Smooth muscle cell (in vitro differentiated cells): ENCODE data around the gene CFAP300. TPM values are rescaled to one million over a fixed set of nuclear protein-coding genes. Genes with fewer than 3 reads are reported as not detected.

Source experiments
- DNase-seq: peaks from one replicate; lab custom pipeline; 2025; ENCODE audit not compliant: unreplicated experiment; lab: John Stamatoyannopoulos, UW
- H2AFZ ChIP-seq: fragments of 200-600 bp; sonication (generic); 2 replicates; pipeline ENCODE4 v1.6.0; 2016; ENCODE audit warnings: antibody characterized with exemption, low read depth, mild to moderate bottlenecking
- H3F3A ChIP-seq: fragments of 200-600 bp; sonication (generic); 2 replicates; pipeline ENCODE4 v1.6.0; 2017; ENCODE audit warnings: antibody characterized with exemption, low read depth
- H3K27ac ChIP-seq: fragments of 200-600 bp; sonication (generic); 2 replicates; pipeline ENCODE4 v1.5.1; 2016; ENCODE audit warnings: low read depth, mild to moderate bottlenecking
- H3K27me3 ChIP-seq: fragments of 200-600 bp; sonication (generic); 2 replicates; pipeline ENCODE4 v1.6.1; 2016; ENCODE audit warnings: low read depth, mild to moderate bottlenecking
- H3K36me3 ChIP-seq: fragments of 200-600 bp; sonication (generic); 2 replicates; pipeline ENCODE4 v1.5.1; 2016; ENCODE audit warnings: low read depth
- H3K4me1 ChIP-seq: fragments of 200-600 bp; sonication (generic); 2 replicates; pipeline ENCODE4 v1.5.1; 2016; ENCODE audit warnings: low read depth
- H3K4me2 ChIP-seq: fragments of 200-600 bp; sonication (generic); 2 replicates; pipeline ENCODE4 v1.6.0; 2016; ENCODE audit warnings: mild to moderate bottlenecking
- H3K4me3 ChIP-seq: fragments of 200-600 bp; sonication (generic); 2 replicates; pipeline ENCODE4 v1.5.1; 2016; ENCODE audit warnings: mild to moderate bottlenecking
- H3K79me2 ChIP-seq: fragments of 200-600 bp; sonication (generic); 2 replicates; pipeline ENCODE4 v1.6.0; 2016; ENCODE audit warnings: low read depth, mild to moderate bottlenecking
- H3K9ac ChIP-seq: fragments of 200-600 bp; sonication (generic); 2 replicates; pipeline ENCODE4 v1.6.0; 2016; ENCODE audit warnings: low read depth
- H3K9me3 ChIP-seq: fragments of 200-600 bp; sonication (generic); replicated peaks from 2 replicates; pipeline ENCODE4 v1.5.1; 2016; ENCODE audit warnings: low read depth
- H4K20me1 ChIP-seq: fragments of 200-600 bp; sonication (generic); 2 replicates; pipeline ENCODE4 v1.6.0; 2016; ENCODE audit warnings: low read depth
- WGBS: methylation state at CpG from one replicate; pipeline ENCODE4 v1.1.7; 2016; ENCODE audit warnings: low lambda C conversion rate; 5-methylcytosine and 5-hydroxymethylcytosine counted together
- polyA plus RNA-seq: library from polyadenylated mRNA; unstranded; fragments of >200 nt; fragmentation: Nextera tagmentation; extraction: Ambion mirVana; gene quantifications from 2 replicates; pipeline ENCODE4 v1.2.1, GENCODE V29; 2016
- total RNA-seq: library from RNA; depleted of rRNA; stranded (reverse); fragments of >200 nt; gene quantifications from 2 replicates; pipeline ENCODE4 v1.2.3, GENCODE V29; 2014
- TF ChIP-seq, protein P1 (sequence below): fragments of 200-600 bp; sonication (generic); IDR thresholded peaks from 2 replicates; pipeline ENCODE4 v1.5.1; 2017; ENCODE audit warnings: borderline replicate concordance, mild to moderate bottlenecking, antibody characterized with exemption; ENCODE audit not compliant: insufficient read depth, poor library complexity, severe bottlenecking

Gene CFAP300
- total and polyA plus RNA-seq, 2 experiments from 2014 or later: 5.6 to 18.2 TPM

- Histone ChIP-seq H3K4me3 (no peak overlapping the region), H2AFZ (no peak overlapping the region), H3K9ac (no peak overlapping the region), H3K36me3 (no peaks in the 10 kb centered on the region), H3K4me2 (no peak overlapping the region), H3F3A (no peaks in the 10 kb centered on the region), H3K27me3 (no peaks in the 10 kb centered on the region), H3K79me2 (no peaks in the 10 kb centered on the region), H4K20me1 (no peaks in the 10 kb centered on the region), H3K4me1 (no peaks in the 10 kb centered on the region), H3K9me3 (no peaks in the 10 kb centered on the region), H3K27ac (no peak overlapping the region)
- WGBS: 97% methylated on average over 2 of the region's 2 CpGs
- TF ChIP-seq, protein P1, sequence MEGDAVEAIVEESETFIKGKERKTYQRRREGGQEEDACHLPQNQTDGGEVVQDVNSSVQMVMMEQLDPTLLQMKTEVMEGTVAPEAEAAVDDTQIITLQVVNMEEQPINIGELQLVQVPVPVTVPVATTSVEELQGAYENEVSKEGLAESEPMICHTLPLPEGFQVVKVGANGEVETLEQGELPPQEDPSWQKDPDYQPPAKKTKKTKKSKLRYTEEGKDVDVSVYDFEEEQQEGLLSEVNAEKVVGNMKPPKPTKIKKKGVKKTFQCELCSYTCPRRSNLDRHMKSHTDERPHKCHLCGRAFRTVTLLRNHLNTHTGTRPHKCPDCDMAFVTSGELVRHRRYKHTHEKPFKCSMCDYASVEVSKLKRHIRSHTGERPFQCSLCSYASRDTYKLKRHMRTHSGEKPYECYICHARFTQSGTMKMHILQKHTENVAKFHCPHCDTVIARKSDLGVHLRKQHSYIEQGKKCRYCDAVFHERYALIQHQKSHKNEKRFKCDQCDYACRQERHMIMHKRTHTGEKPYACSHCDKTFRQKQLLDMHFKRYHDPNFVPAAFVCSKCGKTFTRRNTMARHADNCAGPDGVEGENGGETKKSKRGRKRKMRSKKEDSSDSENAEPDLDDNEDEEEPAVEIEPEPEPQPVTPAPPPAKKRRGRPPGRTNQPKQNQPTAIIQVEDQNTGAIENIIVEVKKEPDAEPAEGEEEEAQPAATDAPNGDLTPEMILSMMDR: no peak
- no peak for DNase-seq
These were observed 52.5 kb downstream of the CFAP300 start for GRCh38 chr11:102099755-102100154.

GRCh38 chr11:102108734-102109440, 61.6 kb downstream of the CFAP300 start:
- Histone ChIP-seq H3K27ac (peak overlapping the region; percentile 99), H3K4me1 (peaks cover 23% of the 10 kb centered on the region), H4K20me1 (peaks cover 3% of the 10 kb centered on the region), H3K27me3 (no peaks in the 10 kb centered on the region), H2AFZ (no peak overlapping the region), H3K9me3 (no peaks in the 10 kb centered on the region), H3K9ac (no peak overlapping the region), H3K79me2 (peaks cover 29% of the 10 kb centered on the region), H3K36me3 (no peaks in the 10 kb centered on the region), H3K4me3 (peak overlapping the region; percentile 80), H3K4me2 (peak overlapping the region; percentile 98), H3F3A (peaks cover 17% of the 10 kb centered on the region)
- TF ChIP-seq, protein P1: no peak
- no peak for DNase-seq
- WGBS: 78% methylated on average over 3 of the region's 3 CpGs

- Histone ChIP-seq H3K9me3 (no peaks in the 10 kb centered on the region), H3K4me1 (peaks cover 35% of the 10 kb centered on the region), H3F3A (peaks cover 19% of the 10 kb centered on the region), H3K4me2 (peak within 1 kb of the TSS; percentile 98), H4K20me1 (peaks cover 14% of the 10 kb centered on the region), H3K27ac (peak within 1 kb of the TSS; percentile 99), H3K4me3 (peak within 1 kb of the TSS; percentile 80), H3K36me3 (no peaks in the 10 kb centered on the region), H3K9ac (peak within 1 kb of the TSS; percentile 99), H3K27me3 (no peaks in the 10 kb centered on the region), H3K79me2 (peaks cover 41% of the 10 kb centered on the region), H2AFZ (peak within 1 kb of the TSS; percentile 72)
- TF ChIP-seq, protein P1: no peak
- WGBS: 1% methylated on average over 85 of the region's 104 CpGs
- peak; percentile 66 for DNase-seq
These were observed 62.9 kb downstream of the CFAP300 start, which contains the start of gene YAP1 for GRCh38 chr11:102109896-102110760. TSS of gene YAP1 (plus strand) at chr11:102110447. CDS start at chr11:102110849, 402 bp downstream.
